ENCODE results near the gene PUS1.

GRCh38 chr12:131909752-131910219 is 19.3 kb upstream of the PUS1 start:
- no peak for TF ChIP-seq POLR2AphosphoS5 (IDR thresholded peaks at IDR 0.05)
- TF ChIP-seq SMC3 (conservative IDR thresholded peaks at IDR 0.05; ENCODE audit: poor library complexity) = no peak
- no peak for TF ChIP-seq CTCF (IDR thresholded peaks at IDR 0.05; ENCODE audit: poor library complexity, severe bottlenecking)
- no peak for TF ChIP-seq EP300 (conservative IDR thresholded peaks at IDR 0.05; ENCODE audit: poor library complexity, severe bottlenecking)
